HAP-1 (cell line): ENCODE data around the gene PNCK.

Experiments
- DNase-seq, 2 experiments: peaks; one replicate each; pipeline ENCODE4 v3.0.0-alpha.2; 2016 to 2020; ENCODE audit warnings: low spot score in 2 of 2
- H3K27me3 ChIP-seq: fragments of 250-450 bp; sonication (Bioruptor Pico); 2 replicates; pipeline ENCODE4 v1.5.1; 2020; ENCODE audit warnings: low read depth, mild to moderate bottlenecking, moderate library complexity
- H3K36me3 ChIP-seq: fragments of 250-450 bp; sonication (Bioruptor Pico); replicated peaks from 2 replicates; pipeline ENCODE4 v1.5.1; 2020; ENCODE audit warnings: mild to moderate bottlenecking
- H3K4me1 ChIP-seq: fragments of 250-450 bp; sonication (Bioruptor Pico); 2 replicates; pipeline ENCODE4 v1.5.1; 2020; ENCODE audit warnings: mild to moderate bottlenecking
- H3K4me3 ChIP-seq: fragments of 250-450 bp; sonication (Bioruptor Pico); 2 replicates; pipeline ENCODE4 v1.5.1; 2020; ENCODE audit warnings: mild to moderate bottlenecking, moderate library complexity
- H3K9me3 ChIP-seq: fragments of 250-450 bp; sonication (Bioruptor Pico); 2 replicates; pipeline ENCODE4 v1.5.1; 2020; ENCODE audit warnings: mild to moderate bottlenecking, moderate library complexity
- in situ Hi-C: fragments of 300-500 bp; cut with MboI; formaldehyde crosslinking; loops from 3 replicates; pipeline ENCODE4 v1.14.3; 2020; ENCODE audit warnings: low sequenced_read_pairs, inconsistent platforms, mixed read lengths

Gene PNCK

GRCh38 chrX:153624196-153625091 lies 49.2 kb downstream of the PNCK start:
- Histone ChIP-seq H3K27me3 (peaks cover 11% of the 10 kb centered on the region), H3K4me3 (no peak overlapping the region), H3K4me1 (no peaks in the 10 kb centered on the region), H3K9me3 (0 out of 2 replicates have a peak, but pooled peaks cover 2% of the 10 kb centered on the region), H3K36me3 (no peaks in the 10 kb centered on the region)
- DNase-seq, result no peak
- in situ Hi-C loops, result no loop called here

- DNase-seq, result no peak
- Histone ChIP-seq H3K36me3 (no peaks in the 10 kb centered on the region), H3K27me3 (peaks cover 14% of the 10 kb centered on the region), H3K9me3 (0 out of 2 replicates have a peak, but pooled peaks cover 2% of the 10 kb centered on the region), H3K4me3 (no peak overlapping the region), H3K4me1 (no peaks in the 10 kb centered on the region)
- in situ Hi-C loops, result no loop called here
Observed at GRCh38 chrX:153623310-153624029, 50.1 kb downstream of the PNCK start.

GRCh38 chrX:153622661-153623309 lies 50.8 kb downstream of the PNCK start:
- in situ Hi-C loops, result no loop called here
- Histone ChIP-seq H3K27me3 (peaks cover 21% of the 10 kb centered on the region), H3K4me1 (no peaks in the 10 kb centered on the region), H3K36me3 (no peaks in the 10 kb centered on the region), H3K4me3 (no peak overlapping the region), H3K9me3 (0 out of 2 replicates have a peak, but pooled peaks cover 2% of the 10 kb centered on the region)
- no peak for DNase-seq

- no peak for DNase-seq
- in situ Hi-C loops, result no loop called here
Observed at GRCh38 chrX:153621949-153622598, 51.5 kb downstream of the PNCK start.

GRCh38 chrX:153620576-153620975 lies 53.0 kb downstream of the PNCK start:
- Histone ChIP-seq H3K4me1 (no peaks in the 10 kb centered on the region), H3K36me3 (no peaks in the 10 kb centered on the region), H3K27me3 (peaks cover 39% of the 10 kb centered on the region), H3K4me3 (no peak overlapping the region), H3K9me3 (0 out of 2 replicates have a peak, but pooled peaks cover 2% of the 10 kb centered on the region)
- in situ Hi-C loops, result no loop called here
- no peak for DNase-seq

More at GRCh38 chrX:153621949-153622598, 51.5 kb downstream of the PNCK start:
- Histone ChIP-seq H3K9me3 (0 out of 2 replicates have a peak, but pooled peaks cover 2% of the 10 kb centered on the region), H3K27me3 (peaks cover 26% of the 10 kb centered on the region), H3K4me1 (no peaks in the 10 kb centered on the region), H3K36me3 (no peaks in the 10 kb centered on the region), H3K4me3 (no peak overlapping the region)
